Measurements from ENCODE around the gene SLC24A3.

DNA sequence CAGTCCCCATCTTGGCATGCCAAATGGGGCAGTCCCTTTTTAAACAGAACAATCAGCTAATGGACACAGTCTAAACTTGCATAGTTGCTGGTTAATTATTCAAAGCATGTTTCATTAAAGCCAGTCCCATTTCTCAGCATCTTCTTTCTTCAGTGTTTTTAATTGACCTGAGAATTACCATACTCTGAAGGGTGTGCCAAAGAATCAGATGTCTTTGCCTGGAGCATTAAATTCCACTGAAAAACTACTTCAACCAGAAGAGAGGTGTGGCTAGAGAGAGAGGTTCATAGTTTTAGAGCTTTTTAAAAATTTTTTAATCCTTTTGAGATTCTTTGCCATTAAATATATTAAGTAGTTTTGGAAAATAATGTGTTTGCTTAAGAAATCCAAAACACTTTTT, 37.9 kb downstream of the SLC24A3 start:
- TF ChIP-seq, protein P1, sequence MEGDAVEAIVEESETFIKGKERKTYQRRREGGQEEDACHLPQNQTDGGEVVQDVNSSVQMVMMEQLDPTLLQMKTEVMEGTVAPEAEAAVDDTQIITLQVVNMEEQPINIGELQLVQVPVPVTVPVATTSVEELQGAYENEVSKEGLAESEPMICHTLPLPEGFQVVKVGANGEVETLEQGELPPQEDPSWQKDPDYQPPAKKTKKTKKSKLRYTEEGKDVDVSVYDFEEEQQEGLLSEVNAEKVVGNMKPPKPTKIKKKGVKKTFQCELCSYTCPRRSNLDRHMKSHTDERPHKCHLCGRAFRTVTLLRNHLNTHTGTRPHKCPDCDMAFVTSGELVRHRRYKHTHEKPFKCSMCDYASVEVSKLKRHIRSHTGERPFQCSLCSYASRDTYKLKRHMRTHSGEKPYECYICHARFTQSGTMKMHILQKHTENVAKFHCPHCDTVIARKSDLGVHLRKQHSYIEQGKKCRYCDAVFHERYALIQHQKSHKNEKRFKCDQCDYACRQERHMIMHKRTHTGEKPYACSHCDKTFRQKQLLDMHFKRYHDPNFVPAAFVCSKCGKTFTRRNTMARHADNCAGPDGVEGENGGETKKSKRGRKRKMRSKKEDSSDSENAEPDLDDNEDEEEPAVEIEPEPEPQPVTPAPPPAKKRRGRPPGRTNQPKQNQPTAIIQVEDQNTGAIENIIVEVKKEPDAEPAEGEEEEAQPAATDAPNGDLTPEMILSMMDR (conservative IDR thresholded peaks at IDR 0.05), result no peak
- no peak for TF ChIP-seq EZH2 (IDR thresholded peaks at IDR 0.05; ENCODE audit: low read depth)

Measured in PC-9 (cell line).